ENCODE measurements around the gene OASL.
"Not testable (repeated sequence)": the region's sequence is repeated elsewhere in the genome, so short reads cannot be mapped to it uniquely, and the experiment has no call there.

OASL gene

GRCh38 chr12:121084229-121084628 lies 45.2 kb upstream of the OASL start:
- Histone ChIP-seq H3K9ac (ENCODE audit: low read depth, low read length, poor library complexity, severe bottlenecking) (no peak overlapping the region), H3K4me2 (ENCODE audit: low read depth, low read length, poor library complexity, severe bottlenecking) (no peak overlapping the region), H3K79me2 (ENCODE audit: insufficient read depth, low read length) (no peaks in the 10 kb centered on the region), H3K36me3 (ENCODE audit: insufficient read depth, low read length) (no peaks in the 10 kb centered on the region), H3K4me1 (ENCODE audit: insufficient read depth, low read length, poor library complexity, severe bottlenecking) (peaks cover 18% of the 10 kb centered on the region), H3K9me3 (ENCODE audit: insufficient read depth, low read depth, low read length) (no peaks in the 10 kb centered on the region), H3K27me3 (ENCODE audit: insufficient read depth, low read length, poor library complexity, severe bottlenecking) (no peaks in the 10 kb centered on the region), H3K4me3 (ENCODE audit: low read length, poor library complexity, severe bottlenecking) (no peak overlapping the region), H4K20me1 (ENCODE audit: insufficient read depth, low read length, poor library complexity, severe bottlenecking) (no peaks in the 10 kb centered on the region), H2AFZ (ENCODE audit: low read length) (no peak overlapping the region), H3F3A (ENCODE audit: low read depth) (no peaks in the 10 kb centered on the region), H3K9me2 (replicated peaks; ENCODE audit: low read depth, low read length) (no peaks in the 10 kb centered on the region)
- TF ChIP-seq EZH2phosphoT487 (IDR thresholded peaks at IDR 0.05; ENCODE audit: borderline replicate concordance) (no peak), CTCF (conservative IDR thresholded peaks at IDR 0.05; ENCODE audit: low read length) (no peak)

DNA sequence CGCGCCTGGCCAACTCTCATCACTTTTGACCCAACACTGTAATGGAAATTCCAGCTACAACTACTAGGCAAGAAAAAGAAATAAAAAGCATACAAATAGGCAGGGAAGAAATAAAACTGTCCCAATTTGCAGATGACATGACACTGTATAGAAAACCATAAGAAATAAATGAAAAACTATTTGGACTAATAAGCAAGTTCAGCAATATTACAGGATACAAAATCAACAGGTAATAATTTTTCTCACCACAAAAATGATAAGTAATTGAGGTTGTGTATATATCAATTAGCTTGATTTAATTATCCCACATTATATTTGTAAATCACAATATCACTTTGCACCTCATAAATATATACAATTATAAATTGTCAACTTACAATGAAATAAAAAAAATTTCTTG lies 41.9 kb upstream of the OASL start:
- Histone ChIP-seq H3K27me3 (ENCODE audit: insufficient read depth, low read length, poor library complexity, severe bottlenecking) (no peaks in the 10 kb centered on the region), H3K4me3 (ENCODE audit: low read length, poor library complexity, severe bottlenecking) (no peak overlapping the region), H2AFZ (ENCODE audit: low read length) (no peak overlapping the region), H3F3A (ENCODE audit: low read depth) (no peaks in the 10 kb centered on the region), H3K9me3 (ENCODE audit: insufficient read depth, low read depth, low read length) (no peaks in the 10 kb centered on the region), H3K4me1 (ENCODE audit: insufficient read depth, low read length, poor library complexity, severe bottlenecking) (no peaks in the 10 kb centered on the region), H3K9ac (ENCODE audit: low read depth, low read length, poor library complexity, severe bottlenecking) (no peak overlapping the region), H3K79me2 (ENCODE audit: insufficient read depth, low read length) (no peaks in the 10 kb centered on the region), H3K9me2 (replicated peaks; ENCODE audit: low read depth, low read length) (no peaks in the 10 kb centered on the region), H3K36me3 (ENCODE audit: insufficient read depth, low read length) (no peaks in the 10 kb centered on the region), H3K4me2 (ENCODE audit: low read depth, low read length, poor library complexity, severe bottlenecking) (no peak overlapping the region), H4K20me1 (ENCODE audit: insufficient read depth, low read length, poor library complexity, severe bottlenecking) (no peaks in the 10 kb centered on the region)
- TF ChIP-seq CTCF (conservative IDR thresholded peaks at IDR 0.05; ENCODE audit: low read length): no peak
- no peak for TF ChIP-seq EZH2phosphoT487 (IDR thresholded peaks at IDR 0.05; ENCODE audit: borderline replicate concordance)

GRCh38 chr12:121079736-121080272 lies 40.8 kb upstream of the OASL start:
- TF ChIP-seq EZH2phosphoT487 (IDR thresholded peaks at IDR 0.05; ENCODE audit: borderline replicate concordance): no peak
- TF ChIP-seq CTCF (conservative IDR thresholded peaks at IDR 0.05; ENCODE audit: low read length): no peak
- Histone ChIP-seq H3K4me1 (ENCODE audit: insufficient read depth, low read length, poor library complexity, severe bottlenecking) (no peaks in the 10 kb centered on the region), H3K9me3 (ENCODE audit: insufficient read depth, low read depth, low read length) (no peaks in the 10 kb centered on the region), H3K27me3 (ENCODE audit: insufficient read depth, low read length, poor library complexity, severe bottlenecking) (no peaks in the 10 kb centered on the region), H3K9me2 (replicated peaks; ENCODE audit: low read depth, low read length) (no peaks in the 10 kb centered on the region), H4K20me1 (ENCODE audit: insufficient read depth, low read length, poor library complexity, severe bottlenecking) (no peaks in the 10 kb centered on the region), H3K9ac (ENCODE audit: low read depth, low read length, poor library complexity, severe bottlenecking) (no peak overlapping the region), H3K4me2 (ENCODE audit: low read depth, low read length, poor library complexity, severe bottlenecking) (no peak overlapping the region), H3K4me3 (ENCODE audit: low read length, poor library complexity, severe bottlenecking) (no peak overlapping the region), H2AFZ (ENCODE audit: low read length) (no peak overlapping the region), H3F3A (ENCODE audit: low read depth) (no peaks in the 10 kb centered on the region), H3K36me3 (ENCODE audit: insufficient read depth, low read length) (no peaks in the 10 kb centered on the region), H3K79me2 (ENCODE audit: insufficient read depth, low read length) (no peaks in the 10 kb centered on the region)

- H3K9ac ChIP-seq (ENCODE audit: low read depth, low read length, poor library complexity, severe bottlenecking); H3F3A ChIP-seq (ENCODE audit: low read depth); H3K4me1 ChIP-seq (ENCODE audit: insufficient read depth, low read length, poor library complexity, severe bottlenecking); H3K9me2 ChIP-seq (replicated peaks; ENCODE audit: low read depth, low read length); H3K4me3 ChIP-seq (ENCODE audit: low read length, poor library complexity, severe bottlenecking); H3K79me2 ChIP-seq (ENCODE audit: insufficient read depth, low read length); H2AFZ ChIP-seq (ENCODE audit: low read length); H3K4me2 ChIP-seq (ENCODE audit: low read depth, low read length, poor library complexity, severe bottlenecking); H4K20me1 ChIP-seq (ENCODE audit: insufficient read depth, low read length, poor library complexity, severe bottlenecking); H3K36me3 ChIP-seq (ENCODE audit: insufficient read depth, low read length); H3K9me3 ChIP-seq (ENCODE audit: insufficient read depth, low read depth, low read length); H3K27me3 ChIP-seq (ENCODE audit: insufficient read depth, low read length, poor library complexity, severe bottlenecking): not testable (repeated sequence)
Observed at GRCh38 chr12:121077440-121077839, 38.4 kb upstream of the OASL start.

- not testable (repeated sequence) for H3K4me3 ChIP-seq (ENCODE audit: low read length, poor library complexity, severe bottlenecking); H3F3A ChIP-seq (ENCODE audit: low read depth); H3K36me3 ChIP-seq (ENCODE audit: insufficient read depth, low read length); H3K4me1 ChIP-seq (ENCODE audit: insufficient read depth, low read length, poor library complexity, severe bottlenecking); H3K79me2 ChIP-seq (ENCODE audit: insufficient read depth, low read length); H3K4me2 ChIP-seq (ENCODE audit: low read depth, low read length, poor library complexity, severe bottlenecking); H4K20me1 ChIP-seq (ENCODE audit: insufficient read depth, low read length, poor library complexity, severe bottlenecking); H3K9me2 ChIP-seq (replicated peaks; ENCODE audit: low read depth, low read length); H3K9me3 ChIP-seq (ENCODE audit: insufficient read depth, low read depth, low read length); H3K9ac ChIP-seq (ENCODE audit: low read depth, low read length, poor library complexity, severe bottlenecking); H2AFZ ChIP-seq (ENCODE audit: low read length); H3K27me3 ChIP-seq (ENCODE audit: insufficient read depth, low read length, poor library complexity, severe bottlenecking)
Observed at GRCh38 chr12:121075911-121076310, 36.9 kb upstream of the OASL start.
